HG02763 (cell line): Measurements from ENCODE around the gene ZNF664.
"Not testable (repeated sequence)": the region's sequence is repeated elsewhere in the genome, so short reads cannot be mapped to it uniquely, and the experiment has no call there.

Source experiments
- ATAC-seq: cut with Tn5 transposase; IDR thresholded peaks from one replicate; pipeline ENCODE4 v1.9.1; 2021; ENCODE audit warnings: mild to moderate bottlenecking, moderate library complexity; ENCODE audit not compliant: unreplicated experiment

ZNF664 gene

GRCh38 chr12:123941000-123941399 is 32.0 kb upstream of the ZNF664 start:
- no peak for ATAC-seq

- no peak for ATAC-seq
These were observed 31.3 kb upstream of the ZNF664 start for GRCh38 chr12:123941624-123942237.

- ATAC-seq, result no peak
These were observed 30.8 kb upstream of the ZNF664 start for GRCh38 chr12:123942238-123942653.

- ATAC-seq, result no peak
These were observed 29.9 kb upstream of the ZNF664 start for GRCh38 chr12:123942911-123943648.

GRCh38 chr12:123943816-123944215 is 29.2 kb upstream of the ZNF664 start:
- no peak for ATAC-seq

GRCh38 chr12:123944696-123945095 is 28.3 kb upstream of the ZNF664 start:
- no peak for ATAC-seq

- ATAC-seq, result no peak
These were observed 27.5 kb upstream of the ZNF664 start for GRCh38 chr12:123945287-123946151.

- no peak for ATAC-seq
These were observed 26.9 kb upstream of the ZNF664 start for GRCh38 chr12:123946152-123946515.

GRCh38 chr12:123946516-123947505 is 26.2 kb upstream of the ZNF664 start:
- not testable (repeated sequence) for ATAC-seq

GRCh38 chr12:123947531-123947930 is 25.5 kb upstream of the ZNF664 start:
- ATAC-seq, result not testable (repeated sequence)

GRCh38 chr12:123948401-123948795 is 24.6 kb upstream of the ZNF664 start:
- ATAC-seq, result no peak

- no peak for ATAC-seq
These were observed 23.9 kb upstream of the ZNF664 start for GRCh38 chr12:123948796-123949769.

GRCh38 chr12:123949770-123950165 is 23.2 kb upstream of the ZNF664 start:
- no peak for ATAC-seq

GRCh38 chr12:123950476-123951349 is 22.3 kb upstream of the ZNF664 start:
- ATAC-seq, result no peak

GRCh38 chr12:123951467-123951866 is 21.5 kb upstream of the ZNF664 start:
- ATAC-seq, result no peak

GRCh38 chr12:123952037-123952436 is 21.0 kb upstream of the ZNF664 start:
- ATAC-seq, result no peak

- ATAC-seq, result no peak
These were observed 18.2 kb upstream of the ZNF664 start for GRCh38 chr12:123954647-123955350.

GRCh38 chr12:123956249-123956648 is 16.8 kb upstream of the ZNF664 start:
- no peak for ATAC-seq
